Spleen (tissue), 7 donors: Measurements from ENCODE around the gene N4BP2L2.

Source experiments
- CTCF ChIP-seq, 11 experiments: fragments of 200-600 bp in 7 of 11; fragments of 450-650 bp in 4 of 11; sonication (generic) in 4 of 11; IDR thresholded peaks in 8 of 11; conservative IDR thresholded peaks in 3 of 11; 1 replicate in 7 of 11; 2 replicates in 4 of 11; pipeline versions ENCODE4 v1.4.0 to v1.8.0; 2016 to 2021; ENCODE audit warnings: antibody characterized with exemption in 11 of 11, inconsistent platforms in 4 of 11, mild to moderate bottlenecking in 1 of 11
- POLR2A ChIP-seq, 3 donors: fragments of 450-650 bp; IDR thresholded peaks; one replicate each; pipeline ENCODE4 v1.5.1; 2017; ENCODE audit warnings: antibody characterized with exemption in 3 of 3, mild to moderate bottlenecking in 1 of 3
- donor health status: DM: no; HTN: no; CAD: no; lungs with moderate emphysema.
- donor health status: DM: no; HTN: no; CAD: no.
- donor health status: DM: no; HTN: no; CAD: no.

DNA sequence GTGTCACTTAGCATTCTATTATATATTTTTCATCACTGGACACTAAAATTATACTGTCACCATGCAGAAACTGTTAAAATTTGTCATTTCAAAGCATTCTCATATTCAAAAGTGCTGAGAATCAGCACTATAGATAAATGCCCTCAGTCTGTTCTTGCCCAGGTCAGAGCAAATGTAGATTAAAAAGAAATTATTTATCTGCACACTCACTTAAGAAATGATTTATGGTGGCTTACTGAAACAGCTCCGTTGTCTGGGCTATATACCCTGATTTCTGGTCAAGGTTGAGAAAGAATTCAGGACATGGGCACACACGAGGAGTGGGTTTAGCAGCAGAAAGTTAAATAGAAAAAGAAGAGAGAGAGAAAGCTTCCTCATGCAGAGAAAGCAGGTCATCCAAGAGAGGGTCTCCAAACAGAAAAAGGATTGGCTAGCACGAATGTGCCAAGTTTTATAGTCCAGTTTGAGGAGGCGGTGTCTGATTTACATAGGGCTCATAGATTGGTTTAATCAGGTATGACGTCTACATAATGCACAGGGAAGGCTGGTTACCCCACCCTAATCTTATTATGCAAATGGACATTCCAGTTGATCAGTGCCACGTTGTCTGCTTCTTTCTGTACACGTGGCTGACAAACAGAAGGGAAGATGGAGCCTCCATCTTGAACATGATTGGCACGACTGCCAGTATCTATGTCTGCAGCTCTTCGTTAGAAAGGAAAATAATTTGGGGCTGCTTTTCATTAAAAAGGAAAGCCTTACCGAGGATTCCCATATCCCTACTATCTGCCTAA, 63.4 kb downstream of the N4BP2L2 start:
- TF ChIP-seq CTCF (IDR thresholded peaks at IDR 0.05 in 8 of 11, conservative IDR thresholded peaks at IDR 0.05 in 3 of 11): no peak
- no peak for TF ChIP-seq POLR2A (IDR thresholded peaks at IDR 0.05)
